ENCODE measurements around the gene SUN3. TPM values are rescaled to one million over a fixed set of nuclear protein-coding genes. Genes with fewer than 3 reads are reported as not detected.

SUN3 gene
- total and polyA plus RNA-seq, 2 of the 13 experiments (the other 11 are each of a cell fraction or from before 2014, with no cell fraction given) = not detected

DNA sequence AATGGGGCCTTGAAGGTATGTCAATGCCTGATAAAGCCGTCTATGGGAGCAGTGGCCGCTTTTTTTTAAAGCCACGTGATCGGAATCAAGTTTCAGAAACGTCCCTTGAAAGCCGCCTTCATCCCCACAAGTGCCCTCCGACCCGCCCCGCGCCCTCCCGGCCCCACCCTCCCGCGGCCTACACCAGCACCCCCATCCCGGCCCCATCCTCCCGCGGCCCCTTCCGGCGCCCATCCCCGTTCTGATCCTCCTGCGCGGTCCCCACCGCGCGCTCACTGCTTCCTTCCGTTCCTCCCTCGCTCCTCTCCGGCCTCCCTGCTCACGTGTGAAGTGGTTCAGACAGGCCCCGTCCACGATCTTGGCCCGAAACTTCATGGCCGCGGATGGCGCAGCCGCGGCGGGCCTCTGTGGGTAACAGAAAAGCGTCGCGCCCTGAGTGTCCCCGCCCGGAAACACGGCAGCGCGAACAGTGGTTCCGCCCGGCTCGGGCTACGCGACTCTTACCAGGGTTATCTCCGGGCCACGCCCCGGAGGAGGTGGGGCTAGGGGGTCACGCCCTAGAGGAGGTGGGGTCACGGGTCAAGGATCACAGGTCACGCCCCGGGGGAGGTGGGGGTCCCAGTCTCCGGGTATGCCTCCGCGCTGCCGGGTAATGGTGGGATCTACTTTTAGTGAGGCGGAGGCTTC is 49.6 kb downstream of the SUN3 start, which contains the start of gene HUS1 (continued):
- TF ChIP-seq ZNF576 (CRISPR knock-in tag; IDR thresholded peaks at IDR 0.05) (0 out of 2 replicates have a peak, but pooled peaks have one; percentile 71), KAT7 (CRISPR knock-in tag; IDR thresholded peaks at IDR 0.05; ENCODE audit: borderline replicate concordance) (peak; percentile 67; the same call in 1 of the 2 replicates), NR2F2 (IDR thresholded peaks at IDR 0.05; ENCODE audit: borderline replicate concordance, low read depth) (peak; percentile 95), CENPBD1 (CRISPR knock-in tag; IDR thresholded peaks at IDR 0.05; ENCODE audit: borderline replicate concordance, low read depth) (no peak), GLI4 (CRISPR knock-in tag; IDR thresholded peaks at IDR 0.05; ENCODE audit: borderline replicate concordance) (no peak), HOXA7 (CRISPR knock-in tag; IDR thresholded peaks at IDR 0.05) (no peak), ZFP82 (CRISPR knock-in tag; IDR thresholded peaks at IDR 0.05; ENCODE audit: borderline replicate concordance) (peak; percentile 95), ZNF367 (CRISPR knock-in tag; IDR thresholded peaks at IDR 0.05; ENCODE audit: borderline replicate concordance) (no peak), SKI (IDR thresholded peaks at IDR 0.05; ENCODE audit: partially characterized antibody) (peak; percentile 60), ZBTB42 (CRISPR knock-in tag; IDR thresholded peaks at IDR 0.05) (no peak), MATR3 (CRISPR knock-in tag; IDR thresholded peaks at IDR 0.05) (no peak), EEA1 (CRISPR knock-in tag; IDR thresholded peaks at IDR 0.05; ENCODE audit: borderline replicate concordance) (peak; percentile 72; the same call in 1 of the 2 replicates), ZNF225 (CRISPR knock-in tag; IDR thresholded peaks at IDR 0.05) (peak; percentile 93), ZHX2 (IDR thresholded peaks at IDR 0.05; ENCODE audit: low read depth) (peak; percentile 74), ZHX2 (CRISPR knock-in tag; IDR thresholded peaks at IDR 0.05; ENCODE audit: borderline replicate concordance) (0 out of 2 replicates have a peak, but pooled peaks have one; percentile 46), ZNF547 (CRISPR knock-in tag; IDR thresholded peaks at IDR 0.05) (0 out of 2 replicates have a peak, but pooled peaks have one; percentile 42)
- TF ChIP-seq, protein P1, sequence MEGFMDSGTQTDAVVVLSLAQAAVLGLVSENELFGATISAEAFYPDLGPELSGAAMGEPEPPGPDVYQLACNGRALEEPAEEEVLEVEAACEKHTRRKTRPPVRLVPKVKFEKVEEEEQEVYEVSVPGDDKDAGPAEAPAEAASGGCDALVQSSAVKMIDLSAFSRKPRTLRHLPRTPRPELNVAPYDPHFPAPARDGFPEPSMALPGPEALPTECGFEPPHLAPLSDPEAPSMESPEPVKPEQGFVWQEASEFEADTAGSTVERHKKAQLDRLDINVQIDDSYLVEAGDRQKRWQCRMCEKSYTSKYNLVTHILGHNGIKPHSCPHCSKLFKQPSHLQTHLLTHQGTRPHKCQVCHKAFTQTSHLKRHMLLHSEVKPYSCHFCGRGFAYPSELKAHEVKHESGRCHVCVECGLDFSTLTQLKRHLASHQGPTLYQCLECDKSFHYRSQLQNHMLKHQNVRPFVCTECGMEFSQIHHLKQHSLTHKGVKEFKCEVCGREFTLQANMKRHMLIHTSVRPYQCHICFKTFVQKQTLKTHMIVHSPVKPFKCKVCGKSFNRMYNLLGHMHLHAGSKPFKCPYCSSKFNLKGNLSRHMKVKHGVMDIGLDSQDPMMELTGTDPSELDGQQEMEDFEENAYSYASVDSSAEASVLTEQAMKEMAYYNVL (CRISPR knock-in tag; IDR thresholded peaks at IDR 0.05; ENCODE audit: borderline replicate concordance) = peak; percentile 87; the same call in 1 of the 2 replicates
- TF ChIP-seq, protein P2, sequence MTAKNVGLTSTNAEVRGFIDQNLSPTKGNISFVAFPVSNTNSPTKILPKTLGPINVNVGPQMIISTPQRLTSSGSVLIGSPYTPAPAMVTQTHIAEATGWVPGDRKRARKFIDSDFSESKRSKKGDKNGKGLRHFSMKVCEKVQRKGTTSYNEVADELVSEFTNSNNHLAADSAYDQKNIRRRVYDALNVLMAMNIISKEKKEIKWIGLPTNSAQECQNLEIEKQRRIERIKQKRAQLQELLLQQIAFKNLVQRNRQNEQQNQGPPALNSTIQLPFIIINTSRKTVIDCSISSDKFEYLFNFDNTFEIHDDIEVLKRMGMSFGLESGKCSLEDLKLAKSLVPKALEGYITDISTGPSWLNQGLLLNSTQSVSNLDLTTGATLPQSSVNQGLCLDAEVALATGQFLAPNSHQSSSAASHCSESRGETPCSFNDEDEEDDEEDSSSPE (CRISPR knock-in tag; IDR thresholded peaks at IDR 0.05) = peak; percentile 75

Measured in HepG2 (cell line).